Endothelial cell of hepatic sinusoid (primary cell): ENCODE data around the gene ZAP70.

ENCODE experiments used
- in situ Hi-C: cut with HindIII; loops from 2 replicates; pipeline ENCODE4 v1.10.0; 2017; ENCODE audit warnings: low sequenced_read_pairs

ZAP70 gene

GRCh38 chr2:97747716-97748115 lies 34.3 kb downstream of the ZAP70 start:
- in situ Hi-C loops: no loop called here

GRCh38 chr2:97749581-97749980 lies 36.2 kb downstream of the ZAP70 start:
- in situ Hi-C loops: no loop called here

- in situ Hi-C loops: no loop called here
Measured at GRCh38 chr2:97750017-97750416, 36.6 kb downstream of the ZAP70 start.

GRCh38 chr2:97751752-97752151 lies 38.4 kb downstream of the ZAP70 start:
- in situ Hi-C loops: no loop called here

GRCh38 chr2:97752342-97753334 lies 39.3 kb downstream of the ZAP70 start:
- in situ Hi-C loops: no loop called here

GRCh38 chr2:97754690-97755346 lies 41.4 kb downstream of the ZAP70 start:
- in situ Hi-C loops: no loop called here

- in situ Hi-C loops: no loop called here
Measured at GRCh38 chr2:97755491-97755890, 42.1 kb downstream of the ZAP70 start.

- in situ Hi-C loops: no loop called here
Measured at GRCh38 chr2:97757062-97757461, 43.7 kb downstream of the ZAP70 start.

- in situ Hi-C loops: no loop called here
Measured at GRCh38 chr2:97758131-97758705, 44.8 kb downstream of the ZAP70 start.

GRCh38 chr2:97759727-97760407 lies 46.5 kb downstream of the ZAP70 start:
- in situ Hi-C loops: no loop called here

- in situ Hi-C loops: no loop called here
Measured at GRCh38 chr2:97760480-97761049, 47.2 kb downstream of the ZAP70 start.

- in situ Hi-C loops: no loop called here
Measured at GRCh38 chr2:97761192-97761591, 47.8 kb downstream of the ZAP70 start.

- in situ Hi-C loops: no loop called here
Measured at GRCh38 chr2:97763176-97763845, 49.9 kb downstream of the ZAP70 start.

GRCh38 chr2:97764559-97765263 lies 51.3 kb downstream of the ZAP70 start:
- in situ Hi-C loops: no loop called here

- in situ Hi-C loops: no loop called here
Measured at GRCh38 chr2:97765933-97766332, 52.6 kb downstream of the ZAP70 start.

- in situ Hi-C loops: no loop called here
Measured at GRCh38 chr2:97766567-97766966, 53.2 kb downstream of the ZAP70 start.

GRCh38 chr2:97769308-97769707 lies 55.9 kb downstream of the ZAP70 start:
- in situ Hi-C loops: no loop called here

- in situ Hi-C loops: no loop called here
Measured at GRCh38 chr2:97769711-97770110, 56.3 kb downstream of the ZAP70 start.

GRCh38 chr2:97770445-97770844 lies 57.1 kb downstream of the ZAP70 start:
- in situ Hi-C loops: no loop called here

GRCh38 chr2:97774425-97774824 lies 61.0 kb downstream of the ZAP70 start:
- in situ Hi-C loops: no loop called here
